ENCODE results near the gene SVOP. TPM values are rescaled to one million over a fixed set of nuclear protein-coding genes. Genes with fewer than 3 reads are reported as not detected.

The SVOP gene
- total RNA-seq, 1 experiment from 2014 or later = 0.47 TPM

DNA sequence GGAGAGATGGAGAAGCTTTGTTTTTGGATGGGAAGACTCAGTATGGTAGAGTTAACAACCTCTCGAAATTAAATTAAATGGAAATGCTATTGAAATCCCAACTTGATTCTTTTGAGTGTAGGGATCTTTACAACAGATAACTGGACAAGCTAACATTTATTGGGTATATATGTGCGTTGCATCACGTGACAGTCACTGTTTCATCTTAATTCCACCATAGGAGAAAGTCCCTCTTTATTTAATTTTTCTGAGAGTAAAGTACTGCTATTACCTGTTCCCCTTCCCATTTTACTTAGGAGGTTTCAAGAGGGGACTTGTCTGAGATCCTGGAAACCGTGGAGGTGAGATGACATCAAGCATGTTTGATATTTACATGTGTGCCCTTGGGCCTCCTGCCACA, 152.1 kb downstream of the SVOP start:
- BruUV-seq (replicated peaks) = no TSS peak
- TF ChIP-seq, protein P1, sequence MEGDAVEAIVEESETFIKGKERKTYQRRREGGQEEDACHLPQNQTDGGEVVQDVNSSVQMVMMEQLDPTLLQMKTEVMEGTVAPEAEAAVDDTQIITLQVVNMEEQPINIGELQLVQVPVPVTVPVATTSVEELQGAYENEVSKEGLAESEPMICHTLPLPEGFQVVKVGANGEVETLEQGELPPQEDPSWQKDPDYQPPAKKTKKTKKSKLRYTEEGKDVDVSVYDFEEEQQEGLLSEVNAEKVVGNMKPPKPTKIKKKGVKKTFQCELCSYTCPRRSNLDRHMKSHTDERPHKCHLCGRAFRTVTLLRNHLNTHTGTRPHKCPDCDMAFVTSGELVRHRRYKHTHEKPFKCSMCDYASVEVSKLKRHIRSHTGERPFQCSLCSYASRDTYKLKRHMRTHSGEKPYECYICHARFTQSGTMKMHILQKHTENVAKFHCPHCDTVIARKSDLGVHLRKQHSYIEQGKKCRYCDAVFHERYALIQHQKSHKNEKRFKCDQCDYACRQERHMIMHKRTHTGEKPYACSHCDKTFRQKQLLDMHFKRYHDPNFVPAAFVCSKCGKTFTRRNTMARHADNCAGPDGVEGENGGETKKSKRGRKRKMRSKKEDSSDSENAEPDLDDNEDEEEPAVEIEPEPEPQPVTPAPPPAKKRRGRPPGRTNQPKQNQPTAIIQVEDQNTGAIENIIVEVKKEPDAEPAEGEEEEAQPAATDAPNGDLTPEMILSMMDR (IDR thresholded peaks at IDR 0.05 in 2 of 3, conservative IDR thresholded peaks at IDR 0.05 in 1 of 3; ENCODE audit: borderline replicate concordance in 1 of 3, insufficient read depth in 1 of 3, low read depth in 2 of 3, low read length in 2 of 3) = no peak
- TF ChIP-seq ELF1 (IDR thresholded peaks at IDR 0.05; ENCODE audit: borderline replicate concordance, low read depth) = no peak
- TF ChIP-seq POLR2AphosphoS5 (IDR thresholded peaks at IDR 0.05; ENCODE audit: low read depth, low read length) = no peak
- TF ChIP-seq, protein P2, sequence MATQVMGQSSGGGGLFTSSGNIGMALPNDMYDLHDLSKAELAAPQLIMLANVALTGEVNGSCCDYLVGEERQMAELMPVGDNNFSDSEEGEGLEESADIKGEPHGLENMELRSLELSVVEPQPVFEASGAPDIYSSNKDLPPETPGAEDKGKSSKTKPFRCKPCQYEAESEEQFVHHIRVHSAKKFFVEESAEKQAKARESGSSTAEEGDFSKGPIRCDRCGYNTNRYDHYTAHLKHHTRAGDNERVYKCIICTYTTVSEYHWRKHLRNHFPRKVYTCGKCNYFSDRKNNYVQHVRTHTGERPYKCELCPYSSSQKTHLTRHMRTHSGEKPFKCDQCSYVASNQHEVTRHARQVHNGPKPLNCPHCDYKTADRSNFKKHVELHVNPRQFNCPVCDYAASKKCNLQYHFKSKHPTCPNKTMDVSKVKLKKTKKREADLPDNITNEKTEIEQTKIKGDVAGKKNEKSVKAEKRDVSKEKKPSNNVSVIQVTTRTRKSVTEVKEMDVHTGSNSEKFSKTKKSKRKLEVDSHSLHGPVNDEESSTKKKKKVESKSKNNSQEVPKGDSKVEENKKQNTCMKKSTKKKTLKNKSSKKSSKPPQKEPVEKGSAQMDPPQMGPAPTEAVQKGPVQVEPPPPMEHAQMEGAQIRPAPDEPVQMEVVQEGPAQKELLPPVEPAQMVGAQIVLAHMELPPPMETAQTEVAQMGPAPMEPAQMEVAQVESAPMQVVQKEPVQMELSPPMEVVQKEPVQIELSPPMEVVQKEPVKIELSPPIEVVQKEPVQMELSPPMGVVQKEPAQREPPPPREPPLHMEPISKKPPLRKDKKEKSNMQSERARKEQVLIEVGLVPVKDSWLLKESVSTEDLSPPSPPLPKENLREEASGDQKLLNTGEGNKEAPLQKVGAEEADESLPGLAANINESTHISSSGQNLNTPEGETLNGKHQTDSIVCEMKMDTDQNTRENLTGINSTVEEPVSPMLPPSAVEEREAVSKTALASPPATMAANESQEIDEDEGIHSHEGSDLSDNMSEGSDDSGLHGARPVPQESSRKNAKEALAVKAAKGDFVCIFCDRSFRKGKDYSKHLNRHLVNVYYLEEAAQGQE (IDR thresholded peaks at IDR 0.05; ENCODE audit: low read depth) = no peak
- TF ChIP-seq EZH2 (IDR thresholded peaks at IDR 0.05) = no peak
- TF ChIP-seq EGR1 (IDR thresholded peaks at IDR 0.05; ENCODE audit: low read depth) = no peak
- TF ChIP-seq JUND (IDR thresholded peaks at IDR 0.05) = no peak
- no peak for TF ChIP-seq SRF (IDR thresholded peaks at IDR 0.05; ENCODE audit: low read depth)
- no peak for TF ChIP-seq ZFX (IDR thresholded peaks at IDR 0.05)
- no peak for TF ChIP-seq EZH2phosphoT487 (IDR thresholded peaks at IDR 0.05; ENCODE audit: borderline replicate concordance)
- TF ChIP-seq ZNF274 (IDR thresholded peaks at IDR 0.05; ENCODE audit: low read depth, low read length) = no peak
- TF ChIP-seq CBX3 (IDR thresholded peaks at IDR 0.05; ENCODE audit: low read depth) = no peak
- no peak for TF ChIP-seq RAD21 (IDR thresholded peaks at IDR 0.05; ENCODE audit: low read depth)
- no peak for TF ChIP-seq CEBPB (IDR thresholded peaks at IDR 0.05; ENCODE audit: low read depth)
- TF ChIP-seq, protein P3, sequence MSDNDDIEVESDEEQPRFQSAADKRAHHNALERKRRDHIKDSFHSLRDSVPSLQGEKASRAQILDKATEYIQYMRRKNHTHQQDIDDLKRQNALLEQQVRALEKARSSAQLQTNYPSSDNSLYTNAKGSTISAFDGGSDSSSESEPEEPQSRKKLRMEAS (IDR thresholded peaks at IDR 0.05) = no peak
- no peak for TF ChIP-seq SIN3A (IDR thresholded peaks at IDR 0.05; ENCODE audit: low read depth)
- TF ChIP-seq, protein P4, sequence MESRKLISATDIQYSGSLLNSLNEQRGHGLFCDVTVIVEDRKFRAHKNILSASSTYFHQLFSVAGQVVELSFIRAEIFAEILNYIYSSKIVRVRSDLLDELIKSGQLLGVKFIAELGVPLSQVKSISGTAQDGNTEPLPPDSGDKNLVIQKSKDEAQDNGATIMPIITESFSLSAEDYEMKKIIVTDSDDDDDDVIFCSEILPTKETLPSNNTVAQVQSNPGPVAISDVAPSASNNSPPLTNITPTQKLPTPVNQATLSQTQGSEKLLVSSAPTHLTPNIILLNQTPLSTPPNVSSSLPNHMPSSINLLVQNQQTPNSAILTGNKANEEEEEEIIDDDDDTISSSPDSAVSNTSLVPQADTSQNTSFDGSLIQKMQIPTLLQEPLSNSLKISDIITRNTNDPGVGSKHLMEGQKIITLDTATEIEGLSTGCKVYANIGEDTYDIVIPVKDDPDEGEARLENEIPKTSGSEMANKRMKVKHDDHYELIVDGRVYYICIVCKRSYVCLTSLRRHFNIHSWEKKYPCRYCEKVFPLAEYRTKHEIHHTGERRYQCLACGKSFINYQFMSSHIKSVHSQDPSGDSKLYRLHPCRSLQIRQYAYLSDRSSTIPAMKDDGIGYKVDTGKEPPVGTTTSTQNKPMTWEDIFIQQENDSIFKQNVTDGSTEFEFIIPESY (IDR thresholded peaks at IDR 0.05; ENCODE audit: extremely low read depth, insufficient replicate concordance, low read length) = no peak
- TF ChIP-seq TCF7L2 (IDR thresholded peaks at IDR 0.05; ENCODE audit: borderline replicate concordance, extremely low read depth, insufficient read depth, insufficient read length) = no peak
- ATAC-seq (no peak), DNase-seq (ENCODE audit: low read depth, low spot score) (no peak)
- Histone ChIP-seq H3K9me3 (ENCODE audit: control insufficient read depth in 1 of 2, insufficient read depth in 1 of 2, low read depth in 1 of 2, low read length in 2 of 2) (no peaks in the 10 kb centered on the region), H3K4me3 (replicated peaks in 1 of 2; ENCODE audit: low read depth in 1 of 2, low read length in 2 of 2) (no peak overlapping the region), H3K9ac (ENCODE audit: low read length) (no peak overlapping the region), H3K4me2 (ENCODE audit: low read length) (no peak overlapping the region), H3K27ac (ENCODE audit: low read depth, low read length) (no peak overlapping the region), H3K9me2 (ENCODE audit: insufficient read depth) (no peaks in the 10 kb centered on the region), H3K27me3 (ENCODE audit: insufficient read depth, low read length) (no peaks in the 10 kb centered on the region), H3K79me2 (ENCODE audit: insufficient read depth, low read length) (no peaks in the 10 kb centered on the region), H3K4me1 (ENCODE audit: control insufficient read depth in 1 of 2, insufficient read depth in 2 of 2, low read length in 2 of 2) (peaks cover 0 to 5% of the 10 kb centered on the region in 2 experiments; a peak in 2 of 4 replicates), H4K20me1 (ENCODE audit: insufficient read depth) (no peaks in the 10 kb centered on the region), H2AFZ (ENCODE audit: low read depth, low read length, poor library complexity, severe bottlenecking) (no peak overlapping the region), H3K36me3 (ENCODE audit: control insufficient read depth in 1 of 2, insufficient read depth in 2 of 2, low read length in 2 of 2) (no peaks in the 10 kb centered on the region)
- RAD21 ChIA-PET (ENCODE audit: low non-redundant PET in 1 of 2, low total read pairs in 2 of 2, uncharacterized antibody in 2 of 2, unreplicated experiment in 2 of 2) = no interaction called here
- POLR2A ChIA-PET = no interaction called here
- CTCF ChIA-PET = no interaction called here
- intact Hi-C loops (cut with micrococcal nuclease) = no loop called here

Measured in HCT116 (cell line).